ENCODE data around the gene STRBP.

DNA sequence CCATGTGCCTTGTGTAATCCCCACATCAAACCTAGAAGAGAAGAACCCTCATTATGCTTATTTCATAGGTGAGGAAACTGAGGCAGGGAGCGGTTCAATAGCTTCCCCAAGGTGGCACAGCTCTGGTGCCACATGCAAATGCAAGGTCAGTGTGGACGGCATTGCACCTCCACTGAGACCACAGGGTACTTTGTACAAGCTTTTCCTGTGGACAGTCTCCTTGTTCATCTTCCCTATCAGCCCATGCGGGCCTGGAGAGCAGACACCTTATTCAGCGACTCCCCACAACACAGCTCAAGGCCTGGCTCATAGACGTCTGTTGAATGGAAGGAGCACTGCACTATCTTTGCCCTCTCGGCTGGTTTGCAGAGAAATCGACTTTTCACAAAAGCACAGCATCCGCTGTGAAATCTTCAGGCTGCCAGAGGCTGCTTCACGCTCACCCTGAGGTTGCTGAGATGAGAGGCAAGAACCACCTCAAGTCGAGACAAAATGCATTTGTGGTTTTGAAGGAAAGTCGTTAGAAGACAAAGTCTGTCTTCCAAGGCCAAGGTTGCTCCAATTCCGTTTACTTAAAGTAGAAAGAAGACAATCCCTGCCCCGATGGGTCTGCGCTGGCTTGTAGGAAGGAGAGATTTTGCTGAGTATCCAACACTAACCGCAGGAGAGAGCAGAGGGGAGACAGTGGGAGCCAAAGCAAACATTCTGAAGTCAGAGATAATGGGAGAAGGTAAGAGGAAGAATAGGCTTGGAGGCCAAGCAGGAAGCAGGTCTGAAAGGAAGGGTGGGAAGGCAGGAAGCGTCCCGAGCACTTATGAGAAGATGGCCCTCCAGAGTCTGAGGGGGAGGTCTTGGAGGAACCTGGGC lies 34.2 kb upstream of the STRBP start:
- TF ChIP-seq EZH2 (IDR thresholded peaks at IDR 0.05; ENCODE audit: low read depth) = no peak
- TF ChIP-seq, protein P1, sequence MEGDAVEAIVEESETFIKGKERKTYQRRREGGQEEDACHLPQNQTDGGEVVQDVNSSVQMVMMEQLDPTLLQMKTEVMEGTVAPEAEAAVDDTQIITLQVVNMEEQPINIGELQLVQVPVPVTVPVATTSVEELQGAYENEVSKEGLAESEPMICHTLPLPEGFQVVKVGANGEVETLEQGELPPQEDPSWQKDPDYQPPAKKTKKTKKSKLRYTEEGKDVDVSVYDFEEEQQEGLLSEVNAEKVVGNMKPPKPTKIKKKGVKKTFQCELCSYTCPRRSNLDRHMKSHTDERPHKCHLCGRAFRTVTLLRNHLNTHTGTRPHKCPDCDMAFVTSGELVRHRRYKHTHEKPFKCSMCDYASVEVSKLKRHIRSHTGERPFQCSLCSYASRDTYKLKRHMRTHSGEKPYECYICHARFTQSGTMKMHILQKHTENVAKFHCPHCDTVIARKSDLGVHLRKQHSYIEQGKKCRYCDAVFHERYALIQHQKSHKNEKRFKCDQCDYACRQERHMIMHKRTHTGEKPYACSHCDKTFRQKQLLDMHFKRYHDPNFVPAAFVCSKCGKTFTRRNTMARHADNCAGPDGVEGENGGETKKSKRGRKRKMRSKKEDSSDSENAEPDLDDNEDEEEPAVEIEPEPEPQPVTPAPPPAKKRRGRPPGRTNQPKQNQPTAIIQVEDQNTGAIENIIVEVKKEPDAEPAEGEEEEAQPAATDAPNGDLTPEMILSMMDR (conservative IDR thresholded peaks at IDR 0.05) = no peak

All from PC-9 (cell line).